SK-N-DZ (cell line): ENCODE results near the gene KLHDC4.

Experiments used
- DNase-seq: peaks from one replicate; pipeline ENCODE4 v3.0.0-alpha.2; 2015; ENCODE audit warnings: low spot score

KLHDC4 gene

DNA sequence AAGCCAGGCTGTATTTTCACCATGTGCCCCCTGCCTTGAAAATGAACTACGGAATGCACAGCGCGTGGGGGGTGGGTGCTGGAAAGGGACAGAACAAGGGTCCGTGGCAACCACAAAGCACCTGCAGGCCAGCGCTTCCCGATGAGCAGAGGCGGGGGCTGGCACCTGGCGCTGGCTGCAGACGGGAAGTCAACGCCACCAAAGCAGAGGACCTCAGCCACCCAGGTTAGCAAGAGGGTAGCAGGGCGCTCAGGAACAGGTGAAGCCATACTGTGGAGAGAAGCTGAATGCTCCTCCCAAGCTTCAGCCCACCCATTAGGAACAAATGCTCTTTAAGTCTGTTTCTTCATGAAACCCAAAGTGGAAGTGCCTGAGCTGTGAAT is 64.7 kb downstream of the KLHDC4 start:
- no peak for DNase-seq

DNA sequence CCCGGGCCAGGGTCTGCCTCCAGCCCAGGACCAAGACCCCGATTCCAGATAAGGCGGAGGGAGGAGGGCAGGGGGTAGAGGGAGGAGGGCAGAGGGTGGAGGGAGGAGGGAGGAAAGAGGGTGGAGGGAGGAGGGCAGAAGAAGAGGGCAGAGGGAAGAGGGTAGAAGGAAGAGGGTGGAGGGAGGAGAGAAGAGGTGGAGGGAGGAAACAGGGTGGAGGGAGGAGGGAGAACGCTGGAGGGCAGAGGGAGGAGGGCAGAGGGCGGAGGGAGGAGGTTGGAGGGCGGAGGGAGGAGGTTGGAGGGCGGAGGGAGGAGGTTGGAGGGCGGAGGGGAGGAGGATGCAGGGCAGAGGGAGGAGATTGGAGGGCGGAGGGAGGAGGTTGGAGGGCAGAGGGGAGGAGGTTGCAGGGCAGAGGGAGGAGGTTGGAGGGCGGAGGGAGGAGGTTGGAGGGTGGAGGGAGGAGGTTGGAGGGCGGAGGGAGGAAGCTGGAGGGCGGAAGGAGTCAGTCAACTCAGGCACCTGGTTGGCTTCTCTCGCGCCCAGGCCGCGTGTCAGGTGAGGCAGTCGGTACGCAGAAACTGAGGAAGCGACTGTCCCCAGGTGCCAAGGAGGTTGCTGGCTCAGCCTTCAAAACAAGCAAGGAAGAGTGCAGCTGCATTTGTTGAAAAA is 65.2 kb downstream of the KLHDC4 start:
- no peak for DNase-seq

GRCh38 chr16:87698676-87699199 is 67.0 kb downstream of the KLHDC4 start:
- DNase-seq: no peak

GRCh38 chr16:87698241-87698640 is 67.5 kb downstream of the KLHDC4 start:
- DNase-seq: no peak

GRCh38 chr16:87697792-87698191 is 68.0 kb downstream of the KLHDC4 start:
- DNase-seq: no peak

DNA sequence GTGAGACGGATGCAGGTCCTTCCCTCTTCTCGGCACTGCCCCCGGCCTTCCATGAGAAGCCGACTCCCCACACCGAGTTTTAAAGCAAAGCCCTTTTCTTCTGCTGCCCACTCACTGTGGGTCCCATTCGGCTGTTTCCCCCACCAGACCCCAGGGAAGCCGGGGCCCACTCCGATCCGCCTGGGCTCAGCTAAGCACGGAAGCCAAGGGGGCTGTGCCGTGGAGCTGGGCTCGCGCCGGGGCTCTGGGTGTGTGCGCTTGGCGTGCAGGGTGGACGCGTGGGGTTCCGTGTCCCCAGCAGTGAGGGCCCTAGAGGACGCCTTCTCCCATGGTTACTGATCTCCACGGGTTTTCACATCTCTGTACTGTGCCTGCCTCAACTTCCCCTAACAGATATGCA is 68.5 kb downstream of the KLHDC4 start:
- DNase-seq: no peak

GRCh38 chr16:87696726-87697125 is 69.1 kb downstream of the KLHDC4 start:
- DNase-seq: no peak

DNA sequence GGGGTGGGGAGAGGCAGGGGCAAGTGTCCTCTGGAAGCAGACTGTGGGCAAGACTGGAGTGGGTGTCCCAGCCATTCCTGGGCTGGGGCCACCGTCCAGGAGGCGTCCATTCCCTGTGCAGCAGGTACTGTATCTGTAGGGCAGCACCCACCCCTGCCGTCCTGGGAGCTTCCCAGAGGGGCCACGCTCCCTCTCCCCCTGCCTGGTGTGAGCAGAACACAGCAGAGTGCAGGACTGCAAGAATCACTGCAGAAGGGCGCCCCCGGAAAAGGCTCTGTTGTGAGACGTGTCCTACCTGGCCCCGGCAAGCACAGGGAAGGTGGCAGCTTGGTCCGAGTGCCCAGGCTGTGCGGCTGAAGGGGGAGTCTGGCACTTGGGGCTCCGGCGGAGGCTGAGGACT is 70.3 kb downstream of the KLHDC4 start:
- DNase-seq: no peak

DNA sequence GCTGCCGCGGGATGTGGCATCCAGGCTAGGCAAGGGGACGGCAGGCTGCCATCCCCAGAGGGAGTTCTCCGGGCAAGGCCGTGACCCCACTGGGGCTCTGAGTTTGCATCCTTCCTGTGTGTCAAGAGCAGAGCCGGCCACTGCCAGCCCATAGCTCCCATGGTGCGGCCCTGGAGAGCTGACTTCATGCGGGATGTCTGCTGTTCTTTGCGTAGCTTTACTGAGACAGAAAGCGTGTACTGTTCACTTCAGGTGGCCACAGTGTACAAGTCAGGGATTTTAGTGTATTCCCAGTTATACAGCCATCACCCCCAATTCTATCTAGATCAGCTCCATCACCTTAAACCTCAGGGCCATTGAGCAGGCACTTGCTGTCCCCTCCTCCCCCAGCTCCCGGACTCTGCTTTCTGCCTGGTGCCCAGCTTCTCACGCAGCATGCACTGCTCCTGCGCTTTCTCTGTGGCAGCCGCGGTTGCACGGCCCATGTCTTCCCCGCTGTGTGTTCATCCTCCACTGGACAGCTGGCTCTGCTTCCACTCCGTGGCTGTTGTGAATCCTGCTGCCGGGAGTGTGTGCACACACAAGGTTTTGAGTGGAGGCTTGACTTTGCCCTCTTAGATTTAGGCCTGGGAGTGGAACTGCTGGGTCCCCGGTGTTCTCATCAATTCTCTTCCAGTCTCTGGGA is 71.2 kb downstream of the KLHDC4 start:
- no peak for DNase-seq

DNA sequence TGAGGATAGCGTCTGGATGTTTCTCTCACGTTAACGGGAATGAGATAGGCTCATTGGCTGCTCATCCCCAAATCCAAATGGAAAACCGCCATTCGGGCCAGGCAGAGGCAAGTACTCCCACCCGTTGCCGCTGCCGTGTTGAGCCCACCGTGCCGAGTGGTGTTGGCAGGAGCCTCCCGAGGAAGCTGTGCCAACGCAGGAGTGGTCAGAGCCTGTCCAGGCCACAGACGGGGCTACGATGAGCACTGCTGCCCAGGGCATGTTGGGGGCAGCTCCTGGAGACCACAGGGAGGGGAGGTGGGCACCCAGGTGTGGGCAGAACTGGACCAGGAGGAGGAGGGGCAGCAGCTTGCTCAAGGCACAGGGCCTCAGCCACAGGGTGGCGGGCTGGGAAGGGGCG is 72.0 kb downstream of the KLHDC4 start:
- no peak for DNase-seq

GRCh38 chr16:87692756-87693155 is 73.0 kb downstream of the KLHDC4 start:
- DNase-seq: no peak

DNA sequence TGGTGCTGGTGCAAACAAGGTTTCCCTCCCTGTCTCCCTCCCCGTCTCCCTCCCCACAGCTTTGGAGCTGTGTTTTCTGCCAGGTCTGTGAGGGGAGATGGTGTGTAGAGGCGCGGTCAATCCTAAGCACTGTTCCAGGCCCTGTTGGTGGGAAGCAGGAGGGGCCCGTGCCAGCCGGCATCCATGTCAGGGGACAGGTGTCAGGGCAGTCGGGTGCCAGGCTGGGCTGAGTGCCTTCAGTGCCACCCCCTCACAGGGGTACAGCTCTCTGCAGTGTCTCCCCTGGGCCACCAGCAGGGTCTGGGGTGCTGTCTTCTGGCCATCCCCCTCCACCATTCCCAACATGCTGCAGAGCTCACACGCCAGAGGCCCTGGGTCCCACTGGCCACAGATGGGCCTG is 73.6 kb downstream of the KLHDC4 start:
- DNase-seq: no peak

- no peak for DNase-seq
These were observed 74.1 kb downstream of the KLHDC4 start for GRCh38 chr16:87691686-87692079.

- DNase-seq: no peak
These were observed 74.7 kb downstream of the KLHDC4 start for GRCh38 chr16:87690911-87691685.

- no peak for DNase-seq
These were observed 75.8 kb downstream of the KLHDC4 start for GRCh38 chr16:87689956-87690465.

DNA sequence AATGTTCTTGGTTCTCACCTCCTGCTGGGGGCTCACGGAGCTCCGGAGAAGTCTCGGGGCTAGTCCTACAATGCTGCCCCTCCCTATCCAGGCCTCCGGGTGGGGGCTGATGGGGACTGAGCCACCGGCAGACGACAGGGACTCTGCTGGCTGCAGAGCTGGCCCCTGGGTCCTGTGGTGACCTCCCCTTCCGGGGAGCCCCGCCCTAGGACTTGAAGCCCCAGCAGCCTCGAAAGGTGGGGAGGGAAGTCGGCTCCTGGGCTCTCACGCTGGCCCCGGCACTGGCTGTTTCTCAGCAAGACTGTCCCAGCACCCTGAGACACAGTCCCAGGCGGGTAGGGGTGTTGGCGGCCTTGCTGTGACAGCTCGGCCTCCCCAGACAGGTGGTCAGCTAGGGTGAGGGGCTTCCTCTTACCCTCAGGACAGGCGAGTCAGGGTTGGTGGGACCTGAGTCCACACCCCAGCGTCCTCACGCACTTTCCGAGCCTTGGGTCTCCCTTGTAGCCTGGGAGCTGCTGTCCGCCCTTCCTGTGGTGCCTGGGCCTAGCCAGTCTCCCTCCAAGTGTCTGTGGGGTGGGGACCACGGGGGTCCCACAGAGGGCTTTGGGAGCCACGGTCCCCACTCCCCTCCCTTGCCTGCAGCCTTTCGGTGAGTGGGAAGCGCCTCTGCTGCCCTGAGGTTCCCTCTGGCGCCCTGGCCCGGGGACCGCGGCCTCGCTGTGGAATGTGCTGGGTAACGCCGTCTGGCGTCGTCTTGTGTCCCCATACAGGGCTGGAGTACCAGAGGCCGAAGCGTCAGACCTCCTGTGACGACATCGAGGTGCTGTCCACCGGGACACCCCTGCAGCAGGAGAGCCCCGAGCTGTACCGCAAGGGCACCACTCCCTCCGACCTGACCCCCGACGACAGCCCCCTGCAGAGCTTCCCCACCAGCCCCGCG is 76.6 kb downstream of the KLHDC4 start:
- no peak for DNase-seq

DNA sequence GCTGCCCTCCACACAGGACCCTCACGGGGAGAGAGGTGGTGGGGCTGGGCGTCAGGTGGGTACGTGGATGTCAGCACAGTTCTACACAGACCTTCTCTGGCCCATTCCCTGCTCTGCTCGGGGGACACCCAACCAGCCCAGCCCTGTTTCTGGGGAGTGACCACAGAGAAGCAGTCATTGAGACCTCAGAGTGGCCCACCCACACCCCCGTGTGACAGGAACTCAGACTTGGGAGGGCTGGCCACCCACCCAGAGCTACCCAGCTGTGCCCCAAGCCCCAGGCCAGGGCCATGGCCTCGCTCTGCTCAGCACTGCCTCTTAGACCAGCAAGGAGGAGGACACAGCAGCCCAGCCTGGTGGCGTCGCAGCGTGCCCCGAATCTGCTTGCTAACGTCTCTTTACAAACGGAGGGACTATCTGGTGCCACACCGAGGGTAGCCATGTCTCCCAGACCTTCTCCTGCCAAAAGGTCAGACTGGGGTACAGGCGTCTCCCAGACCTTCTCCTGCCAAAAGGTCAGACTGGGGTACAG is 77.7 kb downstream of the KLHDC4 start:
- DNase-seq: no peak

GRCh38 chr16:87687126-87687910 is 78.5 kb downstream of the KLHDC4 start:
- DNase-seq: no peak

DNA sequence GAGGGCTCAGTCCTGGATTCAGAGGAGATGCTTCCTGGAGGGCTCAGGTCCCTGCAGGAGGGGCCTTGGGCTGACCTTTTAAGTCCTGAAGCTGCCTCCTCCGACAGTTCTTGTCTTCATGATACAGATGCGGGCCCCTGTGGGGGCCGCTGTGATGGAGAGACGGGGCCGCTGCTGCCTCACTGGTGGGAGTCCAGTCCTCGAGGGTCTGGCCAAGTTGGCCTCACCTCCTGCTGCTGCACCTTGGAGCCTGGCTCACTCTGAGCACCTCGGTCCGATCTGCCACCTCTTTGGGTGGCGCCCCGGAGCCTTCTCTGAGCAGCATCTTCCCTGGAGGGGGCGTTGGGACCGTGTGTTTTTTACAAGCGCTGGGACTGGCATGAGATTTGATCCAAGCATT is 79.1 kb downstream of the KLHDC4 start:
- DNase-seq: no peak

- DNase-seq: no peak
These were observed 80.0 kb downstream of the KLHDC4 start for GRCh38 chr16:87685766-87686165.
